Cardiac fibroblast (primary cell): Measurements from ENCODE around the gene HOXA6.

Experiments
- DNase-seq, 2 donors: peaks; one replicate each; pipeline versions ENCODE4 v3.0.0 to v3.0.0-alpha.2; 2010; ENCODE audit warnings: low read depth in 2 of 2
- H3K4me3 ChIP-seq, 2 donors: replicated peaks in 1 of 2; 1 replicate in 1 of 2; 2 replicates in 1 of 2; pipeline ENCODE4 v1.5.1; 2011; ENCODE audit warnings: low read depth in 2 of 2, low read length in 2 of 2, mild to moderate bottlenecking in 2 of 2, moderate library complexity in 1 of 2
- TF ChIP-seq, protein P1 (sequence below): IDR thresholded peaks from one replicate; pipeline ENCODE4 v1.5.1; 2011; ENCODE audit warnings: low read depth, mild to moderate bottlenecking, low read length, inconsistent platforms

The HOXA6 gene

GRCh38 chr7:27143023-27143949 lies 4.3 kb downstream of the HOXA6 start, which contains the start of gene HOXA5:
TSS of gene HOXA5 (minus strand) at chr7:27143681. CDS start at chr7:27143607, 74 bp downstream.
- peak; percentile 62 to 73 for DNase-seq
- H3K4me3 ChIP-seq: peak within 1 kb of the TSS; percentile 21 to 36
- TF ChIP-seq, protein P1, sequence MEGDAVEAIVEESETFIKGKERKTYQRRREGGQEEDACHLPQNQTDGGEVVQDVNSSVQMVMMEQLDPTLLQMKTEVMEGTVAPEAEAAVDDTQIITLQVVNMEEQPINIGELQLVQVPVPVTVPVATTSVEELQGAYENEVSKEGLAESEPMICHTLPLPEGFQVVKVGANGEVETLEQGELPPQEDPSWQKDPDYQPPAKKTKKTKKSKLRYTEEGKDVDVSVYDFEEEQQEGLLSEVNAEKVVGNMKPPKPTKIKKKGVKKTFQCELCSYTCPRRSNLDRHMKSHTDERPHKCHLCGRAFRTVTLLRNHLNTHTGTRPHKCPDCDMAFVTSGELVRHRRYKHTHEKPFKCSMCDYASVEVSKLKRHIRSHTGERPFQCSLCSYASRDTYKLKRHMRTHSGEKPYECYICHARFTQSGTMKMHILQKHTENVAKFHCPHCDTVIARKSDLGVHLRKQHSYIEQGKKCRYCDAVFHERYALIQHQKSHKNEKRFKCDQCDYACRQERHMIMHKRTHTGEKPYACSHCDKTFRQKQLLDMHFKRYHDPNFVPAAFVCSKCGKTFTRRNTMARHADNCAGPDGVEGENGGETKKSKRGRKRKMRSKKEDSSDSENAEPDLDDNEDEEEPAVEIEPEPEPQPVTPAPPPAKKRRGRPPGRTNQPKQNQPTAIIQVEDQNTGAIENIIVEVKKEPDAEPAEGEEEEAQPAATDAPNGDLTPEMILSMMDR: peak; percentile 21

GRCh38 chr7:27142580-27143022 lies 5.0 kb downstream of the HOXA6 start:
- DNase-seq: no peak
- TF ChIP-seq, protein P1: no peak
- peak overlapping the region; percentile 21 to 36 for H3K4me3 ChIP-seq

DNA sequence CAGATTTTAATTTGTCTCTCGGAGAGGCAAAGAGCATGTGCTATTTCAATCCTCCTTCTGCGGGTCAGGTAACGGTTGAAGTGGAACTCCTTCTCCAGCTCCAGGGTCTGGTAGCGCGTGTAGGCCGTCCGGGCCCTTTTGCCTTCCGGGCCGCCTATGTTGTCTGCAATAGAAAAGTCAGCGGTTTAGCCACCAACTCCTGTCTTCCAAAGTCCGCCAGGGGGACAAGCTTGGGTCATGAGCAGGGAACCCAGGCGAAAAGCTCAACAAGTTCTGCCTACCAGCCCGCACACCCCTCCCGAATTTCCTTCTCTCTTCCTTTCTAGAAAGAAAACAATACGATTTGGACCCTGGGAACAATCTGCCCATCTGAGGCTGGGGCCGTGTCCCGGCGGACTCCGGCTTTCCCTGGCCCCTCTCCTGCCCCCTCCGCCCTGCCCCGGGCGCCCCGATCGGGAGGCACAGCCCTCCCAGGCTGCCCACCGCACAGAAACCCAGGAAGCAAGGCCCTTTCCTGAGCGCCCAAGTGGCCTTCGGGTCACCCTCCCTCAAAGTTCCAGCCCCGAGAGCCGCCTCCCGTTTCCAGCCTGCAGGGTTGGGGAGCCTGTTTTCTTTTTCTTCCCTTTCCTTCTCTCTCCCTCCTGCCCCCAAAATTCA lies 5.5 kb downstream of the HOXA6 start:
- peak overlapping the region; percentile 21 to 36 for H3K4me3 ChIP-seq
- TF ChIP-seq, protein P1: no peak
- no peak for DNase-seq

GRCh38 chr7:27141137-27141922 lies 6.2 kb downstream of the HOXA6 start:
- DNase-seq: no peak
- TF ChIP-seq, protein P1: no peak
- H3K4me3 ChIP-seq: no peak overlapping the region

DNA sequence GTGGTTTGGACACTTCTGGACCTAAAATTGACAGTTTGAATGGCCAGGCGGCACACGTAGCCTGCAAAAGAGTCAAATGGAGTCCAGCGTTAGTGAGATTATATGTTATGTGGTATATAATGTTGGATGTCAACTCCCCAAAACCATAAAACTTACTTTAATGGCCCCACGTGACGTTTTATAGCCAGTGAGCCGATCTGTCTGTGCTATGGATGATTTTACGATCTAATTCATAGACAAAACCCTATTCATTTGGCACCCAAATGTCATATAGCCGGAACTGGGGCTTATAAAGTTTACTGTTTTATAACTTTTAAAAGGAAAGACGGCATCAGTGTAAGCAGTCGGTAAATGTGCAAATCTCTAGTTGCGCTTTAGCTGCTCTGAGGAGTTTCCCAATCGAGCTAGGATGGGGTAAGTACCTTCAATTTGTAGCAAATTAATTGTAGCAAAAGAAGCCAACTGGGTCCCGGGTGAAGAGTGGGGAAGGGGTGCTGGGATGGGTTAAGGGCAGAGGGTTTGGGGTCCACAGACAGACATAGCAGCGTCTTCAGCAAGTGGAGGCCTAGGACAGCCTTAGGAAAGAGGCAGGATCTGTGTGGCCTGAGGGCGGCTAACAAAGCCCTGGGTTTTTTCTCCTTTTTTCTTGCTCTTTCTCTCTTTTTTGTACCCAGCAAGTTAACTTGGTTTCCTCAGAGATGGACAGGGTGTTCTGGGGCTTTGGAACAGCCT lies 7.3 kb downstream of the HOXA6 start:
- no peak overlapping the region for H3K4me3 ChIP-seq
- TF ChIP-seq, protein P1: no peak
- DNase-seq: no peak
